Chondrocyte (in vitro differentiated cells): Measurements from ENCODE around the gene CTNNB1. TPM values are rescaled to one million over a fixed set of nuclear protein-coding genes. Genes with fewer than 3 reads are reported as not detected.

Experiments used
- DNase-seq: peaks from one replicate; pipeline ENCODE4 v3.0.0; 2021; ENCODE audit warnings: mixed read lengths, low spot score
- H3K27ac Mint-ChIP-seq: one replicate; pipeline ENCODE4 v1.8.0; 2021; ENCODE audit warnings: mild to moderate bottlenecking, moderate library complexity, mixed read lengths; ENCODE audit not compliant: unreplicated experiment
- H3K27me3 Mint-ChIP-seq: 2 replicates; pipeline ENCODE4 v1.8.0; 2021; ENCODE audit warnings: low read depth, mixed read lengths
- H3K36me3 Mint-ChIP-seq: 2 replicates; pipeline ENCODE4 v1.8.0; 2021; ENCODE audit warnings: low read depth, mixed read lengths
- H3K4me1 Mint-ChIP-seq: 2 replicates; pipeline ENCODE4 v1.8.0; 2021; ENCODE audit warnings: low read depth, mild to moderate bottlenecking, mixed read lengths
- H3K4me3 Mint-ChIP-seq: one replicate; pipeline ENCODE4 v1.8.0; 2021; ENCODE audit warnings: mild to moderate bottlenecking, moderate library complexity, mixed read lengths; ENCODE audit not compliant: unreplicated experiment
- H3K9me3 Mint-ChIP-seq: 2 replicates; pipeline ENCODE4 v1.8.0; 2021; ENCODE audit warnings: low read depth, mixed read lengths
- CTCF ChIP-seq: fragments of 200-600 bp; sonication (generic); IDR thresholded peaks from 2 replicates; pipeline ENCODE4 v1.5.0; 2021; ENCODE audit warnings: antibody characterized with exemption, mild to moderate bottlenecking, moderate library complexity
- total RNA-seq: library from RNA; stranded (reverse); gene quantifications from 3 replicates; pipeline ENCODE4 v1.2.1, GENCODE V29; 2021

The CTNNB1 gene
- total RNA-seq, 1 donor from 2014 or later = 487 TPM

GRCh38 chr3:41202834-41203345 lies 3.6 kb downstream of the CTNNB1 start:
- TF ChIP-seq CTCF = peak; percentile 79
- Mint-ChIP-seq H3K9me3 (no peaks in the 10 kb centered on the region), H3K36me3 (no peaks in the 10 kb centered on the region), H3K4me1 (peaks cover 66% of the 10 kb centered on the region), H3K27ac (peak overlapping the region; percentile 96), H3K27me3 (no peaks in the 10 kb centered on the region), H3K4me3 (peak overlapping the region; percentile 84)
- no peak for DNase-seq

GRCh38 chr3:41204369-41204768 lies 5.1 kb downstream of the CTNNB1 start:
- TF ChIP-seq CTCF = no peak
- Mint-ChIP-seq H3K4me3 (peak overlapping the region; percentile 10), H3K27me3 (no peaks in the 10 kb centered on the region), H3K27ac (peak overlapping the region; percentile 67), H3K36me3 (peaks cover 3% of the 10 kb centered on the region), H3K9me3 (no peaks in the 10 kb centered on the region), H3K4me1 (peaks cover 78% of the 10 kb centered on the region)
- DNase-seq = no peak

GRCh38 chr3:41205591-41205990 lies 6.3 kb downstream of the CTNNB1 start:
- H3K9me3 Mint-ChIP-seq = no peaks in the 10 kb centered on the region
- no peak overlapping the region for H3K4me3 Mint-ChIP-seq
- no peak for DNase-seq
- H3K4me1 Mint-ChIP-seq = peaks cover 81% of the 10 kb centered on the region
- no peaks in the 10 kb centered on the region for H3K27me3 Mint-ChIP-seq
- H3K36me3 Mint-ChIP-seq = peaks cover 4% of the 10 kb centered on the region
- TF ChIP-seq CTCF = no peak
- no peak overlapping the region for H3K27ac Mint-ChIP-seq

GRCh38 chr3:41207355-41207754 lies 8.1 kb downstream of the CTNNB1 start:
- Mint-ChIP-seq H3K9me3 (no peaks in the 10 kb centered on the region), H3K27ac (peak overlapping the region; percentile 68), H3K4me3 (no peak overlapping the region), H3K36me3 (peaks cover 4% of the 10 kb centered on the region), H3K4me1 (peaks cover 80% of the 10 kb centered on the region), H3K27me3 (no peaks in the 10 kb centered on the region)
- no peak for DNase-seq
- no peak for TF ChIP-seq CTCF

GRCh38 chr3:41208507-41209220 lies 9.4 kb downstream of the CTNNB1 start:
- peaks cover 4% of the 10 kb centered on the region for H3K36me3 Mint-ChIP-seq
- H3K4me1 Mint-ChIP-seq = peaks cover 80% of the 10 kb centered on the region
- H3K27me3 Mint-ChIP-seq = no peaks in the 10 kb centered on the region
- no peak for DNase-seq
- no peaks in the 10 kb centered on the region for H3K9me3 Mint-ChIP-seq
- peak overlapping the region; percentile 29 for H3K27ac Mint-ChIP-seq
- H3K4me3 Mint-ChIP-seq = no peak overlapping the region
- no peak for TF ChIP-seq CTCF
